Tibial nerve (tissue), 3 donors: ENCODE measurements around the gene NPB.

Experiments used
- EP300 ChIP-seq, 2 donors: sonication (generic); formaldehyde crosslinking; IDR thresholded peaks; one replicate each; pipeline ENCODE4 v1.6.1; 2017; ENCODE audit warnings: antibody characterized with exemption in 2 of 2, mild to moderate bottlenecking in 1 of 2
- POLR2A ChIP-seq, 2 donors: fragments of 450-650 bp; IDR thresholded peaks; one replicate each; pipeline ENCODE4 v1.6.1; 2017; ENCODE audit warnings: antibody characterized with exemption in 2 of 2, mild to moderate bottlenecking in 2 of 2, moderate library complexity in 2 of 2

GRCh38 chr17:81939218-81939617 lies 37.2 kb downstream of the NPB start:
- no peak for TF ChIP-seq POLR2A (IDR thresholded peaks at IDR 0.05)
- TF ChIP-seq EP300 (IDR thresholded peaks at IDR 0.05), result no peak
